ENCODE results near the gene GRIA3.

The GRIA3 gene

DNA sequence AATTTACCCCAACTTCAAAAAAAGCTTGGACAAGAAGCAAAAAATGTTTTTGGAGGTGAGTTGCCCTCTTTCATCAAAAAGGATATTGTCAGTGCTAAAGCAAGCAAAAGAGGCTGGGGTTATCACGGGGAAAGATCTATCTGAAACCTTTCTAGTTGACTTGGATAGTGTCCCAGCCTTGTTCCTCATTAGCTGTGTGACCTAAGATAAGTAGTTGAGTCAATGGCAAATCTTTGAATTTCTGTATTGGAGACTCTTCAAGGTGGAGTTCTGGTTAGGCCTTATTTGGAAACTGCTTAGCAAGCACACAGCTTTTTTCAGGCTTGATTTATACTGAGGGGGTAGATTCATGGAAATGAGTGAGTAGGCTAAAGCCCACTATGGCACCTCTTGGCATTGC is 271.6 kb downstream of the GRIA3 start:
- Histone ChIP-seq H3K9ac (ENCODE audit: low read length) (no peak overlapping the region), H3K4me3 (ENCODE audit: low read depth, low read length) (no peak overlapping the region), H3K4me1 (ENCODE audit: control insufficient read depth in 1 of 2, insufficient read depth in 2 of 2, low read length in 2 of 2) (no peaks in the 10 kb centered on the region), H3K18ac (ENCODE audit: low read length) (no peak overlapping the region), H2BK5ac (ENCODE audit: low read depth, low read length, poor library complexity) (no peak overlapping the region), H3K9me3 (ENCODE audit: insufficient read depth, low read depth, low read length) (no peaks in the 10 kb centered on the region), H2BK120ac (ENCODE audit: insufficient read depth, low read length, poor library complexity) (no peak overlapping the region), H4K91ac (ENCODE audit: low read depth, low read length) (no peak overlapping the region), H3K27ac (ENCODE audit: low read depth, low read length) (no peak overlapping the region), H3K23ac (ENCODE audit: low read length) (no peak overlapping the region), H3K79me1 (ENCODE audit: low read length) (no peaks in the 10 kb centered on the region), H2BK12ac (ENCODE audit: low read length) (no peak overlapping the region), H4K12ac (ENCODE audit: low read depth, low read length) (no peak overlapping the region), H3K27me3 (ENCODE audit: insufficient read depth, low read length) (no peaks in the 10 kb centered on the region), H3K14ac (ENCODE audit: low read length) (no peak overlapping the region), H3K4ac (ENCODE audit: low read depth, low read length) (no peak overlapping the region), H2AFZ (ENCODE audit: insufficient read depth, low read length, poor library complexity) (no peak overlapping the region), H2AK5ac (ENCODE audit: low read length) (no peak overlapping the region), H3K4me2 (ENCODE audit: low read length) (no peak overlapping the region), H3K79me2 (ENCODE audit: control insufficient read depth, insufficient read depth, low read length, poor library complexity) (no peaks in the 10 kb centered on the region), H4K8ac (ENCODE audit: low read depth, low read length) (no peak overlapping the region), H3K36me3 (ENCODE audit: control insufficient read depth in 1 of 2, insufficient read depth in 2 of 2, low read length in 2 of 2) (no peaks in the 10 kb centered on the region)
- no CpG with 5 or more reads among the region's 1 CpG for WGBS (ENCODE audit: extremely low coverage, insufficient coverage, insufficient read length)
- DNase-seq, result no peak

DNA sequence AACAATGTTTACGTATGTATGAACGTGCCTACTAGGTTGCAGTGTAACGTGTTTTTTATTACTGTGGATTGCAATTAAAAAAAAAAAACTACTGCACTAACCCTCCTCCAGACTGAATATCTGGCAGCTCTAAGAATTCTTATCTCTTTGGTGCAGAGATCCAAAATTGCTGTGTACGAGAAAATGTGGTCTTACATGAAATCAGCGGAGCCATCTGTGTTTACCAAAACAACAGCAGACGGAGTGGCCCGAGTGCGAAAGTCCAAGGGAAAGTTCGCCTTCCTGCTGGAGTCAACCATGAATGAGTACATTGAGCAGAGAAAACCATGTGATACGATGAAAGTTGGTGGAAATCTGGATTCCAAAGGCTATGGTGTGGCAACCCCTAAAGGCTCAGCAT is 280.6 kb downstream of the GRIA3 start:
- H3K27ac ChIP-seq (ENCODE audit: low read depth, low read length), result no peak overlapping the region
- H2AFZ ChIP-seq (ENCODE audit: insufficient read depth, low read length, poor library complexity), result no peak overlapping the region
- no peaks in the 10 kb centered on the region for H3K79me1 ChIP-seq (ENCODE audit: low read length)
- H3K9ac ChIP-seq (ENCODE audit: low read length), result no peak overlapping the region
- H3K18ac ChIP-seq (ENCODE audit: low read length), result no peak overlapping the region
- H2BK5ac ChIP-seq (ENCODE audit: low read depth, low read length, poor library complexity), result no peak overlapping the region
- no peak overlapping the region for H2BK12ac ChIP-seq (ENCODE audit: low read length)
- no peaks in the 10 kb centered on the region for H3K27me3 ChIP-seq (ENCODE audit: insufficient read depth, low read length)
- H4K12ac ChIP-seq (ENCODE audit: low read depth, low read length), result no peak overlapping the region
- H3K23ac ChIP-seq (ENCODE audit: low read length), result no peak overlapping the region
- H4K91ac ChIP-seq (ENCODE audit: low read depth, low read length), result no peak overlapping the region
- H3K14ac ChIP-seq (ENCODE audit: low read length), result no peak overlapping the region
- no peak overlapping the region for H3K4ac ChIP-seq (ENCODE audit: low read depth, low read length)
- H3K4me1 ChIP-seq (ENCODE audit: control insufficient read depth in 1 of 2, insufficient read depth in 2 of 2, low read length in 2 of 2), result no peaks in the 10 kb centered on the region
- no peak overlapping the region for H2BK120ac ChIP-seq (ENCODE audit: insufficient read depth, low read length, poor library complexity)
- H3K4me2 ChIP-seq (ENCODE audit: low read length), result no peak overlapping the region
- no peak for DNase-seq
- no peaks in the 10 kb centered on the region for H3K36me3 ChIP-seq (ENCODE audit: control insufficient read depth in 1 of 2, insufficient read depth in 2 of 2, low read length in 2 of 2)
- WGBS (ENCODE audit: extremely low coverage, insufficient coverage, insufficient read length), result no CpG with 5 or more reads among the region's 10 CpGs
- no peak overlapping the region for H2AK5ac ChIP-seq (ENCODE audit: low read length)
- H3K9me3 ChIP-seq (ENCODE audit: insufficient read depth, low read depth, low read length), result no peaks in the 10 kb centered on the region
- no peak overlapping the region for H3K4me3 ChIP-seq (ENCODE audit: low read depth, low read length)
- H3K79me2 ChIP-seq (ENCODE audit: control insufficient read depth, insufficient read depth, low read length, poor library complexity), result no peaks in the 10 kb centered on the region
- H4K8ac ChIP-seq (ENCODE audit: low read depth, low read length), result no peak overlapping the region

DNA sequence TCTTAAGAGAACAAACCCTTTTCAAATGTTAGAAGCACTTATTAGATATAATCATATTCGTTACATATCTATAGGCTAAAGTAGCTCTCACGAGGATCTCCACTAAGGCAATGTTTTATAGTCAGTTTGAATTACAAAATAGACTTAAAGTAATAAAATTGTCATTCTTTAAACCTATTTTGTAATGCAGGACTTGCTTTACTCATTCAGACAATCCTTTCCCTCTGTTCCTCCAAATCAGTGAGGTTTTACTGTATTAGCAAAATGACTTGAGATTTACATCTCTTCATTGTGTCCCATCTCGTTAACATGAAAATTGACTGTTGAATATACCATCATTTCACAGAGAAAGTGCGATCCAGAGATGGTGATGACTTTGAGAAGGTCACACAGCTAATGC is 284.4 kb downstream of the GRIA3 start:
- Histone ChIP-seq H3K14ac (ENCODE audit: low read length) (no peak overlapping the region), H3K4me2 (ENCODE audit: low read length) (no peak overlapping the region), H4K91ac (ENCODE audit: low read depth, low read length) (no peak overlapping the region), H3K23ac (ENCODE audit: low read length) (no peak overlapping the region), H4K8ac (ENCODE audit: low read depth, low read length) (no peak overlapping the region), H3K79me2 (ENCODE audit: control insufficient read depth, insufficient read depth, low read length, poor library complexity) (no peaks in the 10 kb centered on the region), H2BK5ac (ENCODE audit: low read depth, low read length, poor library complexity) (no peak overlapping the region), H3K27ac (ENCODE audit: low read depth, low read length) (no peak overlapping the region), H3K27me3 (ENCODE audit: insufficient read depth, low read length) (no peaks in the 10 kb centered on the region), H2BK12ac (ENCODE audit: low read length) (no peak overlapping the region), H3K18ac (ENCODE audit: low read length) (no peak overlapping the region), H3K79me1 (ENCODE audit: low read length) (no peaks in the 10 kb centered on the region), H2AFZ (ENCODE audit: insufficient read depth, low read length, poor library complexity) (no peak overlapping the region), H2AK5ac (ENCODE audit: low read length) (no peak overlapping the region), H3K9me3 (ENCODE audit: insufficient read depth, low read depth, low read length) (no peaks in the 10 kb centered on the region), H3K4me3 (ENCODE audit: low read depth, low read length) (no peak overlapping the region), H3K36me3 (ENCODE audit: control insufficient read depth in 1 of 2, insufficient read depth in 2 of 2, low read length in 2 of 2) (no peaks in the 10 kb centered on the region), H4K12ac (ENCODE audit: low read depth, low read length) (no peak overlapping the region), H3K9ac (ENCODE audit: low read length) (no peak overlapping the region), H3K4me1 (ENCODE audit: control insufficient read depth in 1 of 2, insufficient read depth in 2 of 2, low read length in 2 of 2) (no peaks in the 10 kb centered on the region), H2BK120ac (ENCODE audit: insufficient read depth, low read length, poor library complexity) (no peak overlapping the region), H3K4ac (ENCODE audit: low read depth, low read length) (no peak overlapping the region)
- no CpG with 5 or more reads among the region's 4 CpGs for WGBS (ENCODE audit: extremely low coverage, insufficient coverage, insufficient read length)
- no peak for DNase-seq

- no peak overlapping the region for H3K4me2 ChIP-seq (ENCODE audit: low read length)
- DNase-seq, result no peak
- H3K18ac ChIP-seq (ENCODE audit: low read length), result no peak overlapping the region
- H2AK5ac ChIP-seq (ENCODE audit: low read length), result no peak overlapping the region
- no peaks in the 10 kb centered on the region for H3K9me3 ChIP-seq (ENCODE audit: insufficient read depth, low read depth, low read length)
- no CpG with 5 or more reads among the region's 2 CpGs for WGBS (ENCODE audit: extremely low coverage, insufficient coverage, insufficient read length)
- no peaks in the 10 kb centered on the region for H3K79me2 ChIP-seq (ENCODE audit: control insufficient read depth, insufficient read depth, low read length, poor library complexity)
- H2BK12ac ChIP-seq (ENCODE audit: low read length), result no peak overlapping the region
- H3K9ac ChIP-seq (ENCODE audit: low read length), result no peak overlapping the region
- H3K79me1 ChIP-seq (ENCODE audit: low read length), result no peaks in the 10 kb centered on the region
- no peak overlapping the region for H3K14ac ChIP-seq (ENCODE audit: low read length)
- H3K36me3 ChIP-seq (ENCODE audit: control insufficient read depth in 1 of 2, insufficient read depth in 2 of 2, low read length in 2 of 2), result no peaks in the 10 kb centered on the region
- H3K23ac ChIP-seq (ENCODE audit: low read length), result no peak overlapping the region
- H2BK5ac ChIP-seq (ENCODE audit: low read depth, low read length, poor library complexity), result no peak overlapping the region
- H4K8ac ChIP-seq (ENCODE audit: low read depth, low read length), result no peak overlapping the region
- no peak overlapping the region for H3K27ac ChIP-seq (ENCODE audit: low read depth, low read length)
- H3K4ac ChIP-seq (ENCODE audit: low read depth, low read length), result no peak overlapping the region
- H3K4me3 ChIP-seq (ENCODE audit: low read depth, low read length), result no peak overlapping the region
- no peaks in the 10 kb centered on the region for H3K27me3 ChIP-seq (ENCODE audit: insufficient read depth, low read length)
- H3K4me1 ChIP-seq (ENCODE audit: control insufficient read depth in 1 of 2, insufficient read depth in 2 of 2, low read length in 2 of 2), result no peaks in the 10 kb centered on the region
- no peak overlapping the region for H4K12ac ChIP-seq (ENCODE audit: low read depth, low read length)
- H2BK120ac ChIP-seq (ENCODE audit: insufficient read depth, low read length, poor library complexity), result no peak overlapping the region
- no peak overlapping the region for H2AFZ ChIP-seq (ENCODE audit: insufficient read depth, low read length, poor library complexity)
- H4K91ac ChIP-seq (ENCODE audit: low read depth, low read length), result no peak overlapping the region
Observed at GRCh38 chrX:123475068-123475724, 291.1 kb downstream of the GRIA3 start.
